Thoracic aorta (tissue), 2 donors: Measurements from ENCODE around the gene TRAK1. TPM values are rescaled to one million over a fixed set of nuclear protein-coding genes. Genes with fewer than 3 reads are reported as not detected.

Experiments
- ATAC-seq: fragments of 150-250 bp; one replicate; pipeline ENCODE4 v1.8.0; 2017; ENCODE audit warnings: low read depth; ENCODE audit not compliant: insufficient number of reproducible peaks, low FRiP score
- DNase-seq: peaks from one replicate; pipeline ENCODE4 v3.0.0-alpha.2; 2020; ENCODE audit warnings: low spot score
- H3K27ac ChIP-seq, 2 donors: fragments of 200-600 bp; sonication (generic); 1 replicate in 1 of 2; 2 replicates in 1 of 2; pipeline ENCODE4 v1.5.1; 2016; ENCODE audit warnings: mild to moderate bottlenecking in 2 of 2, moderate library complexity in 2 of 2
- H3K27me3 ChIP-seq: fragments of 200-600 bp; sonication (generic); replicated peaks from 2 replicates; pipeline ENCODE4 v1.6.0; 2016; ENCODE audit warnings: mild to moderate bottlenecking; ENCODE audit not compliant: insufficient read depth
- H3K36me3 ChIP-seq: fragments of 200-600 bp; sonication (generic); one replicate; pipeline ENCODE4 v1.5.1; 2016
- H3K4me1 ChIP-seq, 2 donors: fragments of 200-600 bp; sonication (generic); 1 replicate in 1 of 2; 2 replicates in 1 of 2; pipeline versions ENCODE4 v1.5.1 to v1.6.0; 2016; ENCODE audit warnings: low read depth in 2 of 2, mild to moderate bottlenecking in 1 of 2; ENCODE audit not compliant: control insufficient read depth in 1 of 2
- H3K4me3 ChIP-seq: fragments of 200-600 bp; sonication (generic); 2 replicates; pipeline ENCODE4 v1.5.1; 2016; ENCODE audit warnings: mild to moderate bottlenecking
- H3K9me3 ChIP-seq: fragments of 200-600 bp; sonication (generic); 2 replicates; pipeline ENCODE4 v1.5.1; 2016
- total RNA-seq, 2 donors: library from RNA; depleted of rRNA; stranded (reverse); fragments of >200 nt; gene quantifications; one replicate each; pipeline versions ENCODE4 v1.1.0 to v1.2.3, GENCODE V29; 2016
- TF ChIP-seq, protein P1 (sequence below): fragments of 200-600 bp; sonication (generic); IDR thresholded peaks from one replicate; pipeline ENCODE4 v1.5.1; 2019; ENCODE audit warnings: antibody characterized with exemption

The TRAK1 gene
- total RNA-seq, 2 donors from 2014 or later, result 35.1 to 36.0 TPM

DNA sequence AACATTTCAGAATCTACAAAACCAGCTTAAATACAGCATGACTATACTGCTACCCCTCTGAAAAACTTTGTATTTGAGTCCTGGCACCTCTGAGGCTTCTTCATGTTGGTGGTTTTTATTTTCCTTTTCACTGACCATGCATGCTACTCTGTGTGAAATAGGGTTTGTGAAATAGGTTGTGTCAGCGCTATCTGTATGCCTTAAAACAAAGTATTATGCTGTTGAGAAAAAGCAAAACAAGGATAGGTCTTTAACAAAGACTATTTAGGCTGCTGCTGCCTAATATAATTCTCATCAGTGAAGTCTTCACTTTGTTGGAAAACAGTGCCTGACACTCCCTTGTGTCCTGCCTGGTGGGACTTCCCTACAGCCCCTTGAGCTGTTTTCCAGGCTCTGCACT, 28.7 kb upstream of the TRAK1 start:
- TF ChIP-seq, protein P1, sequence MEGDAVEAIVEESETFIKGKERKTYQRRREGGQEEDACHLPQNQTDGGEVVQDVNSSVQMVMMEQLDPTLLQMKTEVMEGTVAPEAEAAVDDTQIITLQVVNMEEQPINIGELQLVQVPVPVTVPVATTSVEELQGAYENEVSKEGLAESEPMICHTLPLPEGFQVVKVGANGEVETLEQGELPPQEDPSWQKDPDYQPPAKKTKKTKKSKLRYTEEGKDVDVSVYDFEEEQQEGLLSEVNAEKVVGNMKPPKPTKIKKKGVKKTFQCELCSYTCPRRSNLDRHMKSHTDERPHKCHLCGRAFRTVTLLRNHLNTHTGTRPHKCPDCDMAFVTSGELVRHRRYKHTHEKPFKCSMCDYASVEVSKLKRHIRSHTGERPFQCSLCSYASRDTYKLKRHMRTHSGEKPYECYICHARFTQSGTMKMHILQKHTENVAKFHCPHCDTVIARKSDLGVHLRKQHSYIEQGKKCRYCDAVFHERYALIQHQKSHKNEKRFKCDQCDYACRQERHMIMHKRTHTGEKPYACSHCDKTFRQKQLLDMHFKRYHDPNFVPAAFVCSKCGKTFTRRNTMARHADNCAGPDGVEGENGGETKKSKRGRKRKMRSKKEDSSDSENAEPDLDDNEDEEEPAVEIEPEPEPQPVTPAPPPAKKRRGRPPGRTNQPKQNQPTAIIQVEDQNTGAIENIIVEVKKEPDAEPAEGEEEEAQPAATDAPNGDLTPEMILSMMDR, result no peak
- H3K36me3 ChIP-seq, result no peaks in the 10 kb centered on the region
- H3K9me3 ChIP-seq, result no peaks in the 10 kb centered on the region
- H3K4me3 ChIP-seq, result peak overlapping the region; percentile 49
- H3K27ac ChIP-seq, result peak overlapping the region; percentile 79 to 83
- peaks cover 26 to 47% of the 10 kb centered on the region in 2 donors for H3K4me1 ChIP-seq
- DNase-seq, result no peak
- no peaks in the 10 kb centered on the region for H3K27me3 ChIP-seq
- no peak for ATAC-seq

DNA sequence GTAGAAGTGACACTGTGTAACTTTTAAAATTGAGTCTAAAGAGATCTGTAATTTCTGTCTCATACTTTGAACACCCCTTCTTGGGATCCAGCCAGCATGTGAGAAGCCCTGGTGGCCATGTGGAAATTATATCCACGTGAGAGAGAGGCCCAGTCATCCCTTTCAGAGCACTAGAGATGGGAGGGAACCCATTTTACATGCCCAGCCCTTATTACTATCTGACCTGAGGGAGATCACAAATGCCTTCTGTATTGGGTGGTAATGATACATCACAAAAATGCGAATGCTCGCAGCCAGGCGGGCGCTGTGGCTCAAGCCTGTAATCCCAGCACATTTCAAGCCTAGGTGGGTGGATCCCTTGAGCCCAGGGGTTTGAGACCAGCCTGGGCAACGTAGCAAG, 27.3 kb upstream of the TRAK1 start:
- Histone ChIP-seq H3K9me3 (no peaks in the 10 kb centered on the region), H3K4me1 (peaks cover 36 to 60% of the 10 kb centered on the region in 2 donors), H3K27me3 (no peaks in the 10 kb centered on the region), H3K4me3 (no peak overlapping the region), H3K27ac (peak overlapping the region; percentile 79 to 83), H3K36me3 (no peaks in the 10 kb centered on the region)
- ATAC-seq (no peak), DNase-seq (no peak)
- TF ChIP-seq, protein P1, result no peak

DNA sequence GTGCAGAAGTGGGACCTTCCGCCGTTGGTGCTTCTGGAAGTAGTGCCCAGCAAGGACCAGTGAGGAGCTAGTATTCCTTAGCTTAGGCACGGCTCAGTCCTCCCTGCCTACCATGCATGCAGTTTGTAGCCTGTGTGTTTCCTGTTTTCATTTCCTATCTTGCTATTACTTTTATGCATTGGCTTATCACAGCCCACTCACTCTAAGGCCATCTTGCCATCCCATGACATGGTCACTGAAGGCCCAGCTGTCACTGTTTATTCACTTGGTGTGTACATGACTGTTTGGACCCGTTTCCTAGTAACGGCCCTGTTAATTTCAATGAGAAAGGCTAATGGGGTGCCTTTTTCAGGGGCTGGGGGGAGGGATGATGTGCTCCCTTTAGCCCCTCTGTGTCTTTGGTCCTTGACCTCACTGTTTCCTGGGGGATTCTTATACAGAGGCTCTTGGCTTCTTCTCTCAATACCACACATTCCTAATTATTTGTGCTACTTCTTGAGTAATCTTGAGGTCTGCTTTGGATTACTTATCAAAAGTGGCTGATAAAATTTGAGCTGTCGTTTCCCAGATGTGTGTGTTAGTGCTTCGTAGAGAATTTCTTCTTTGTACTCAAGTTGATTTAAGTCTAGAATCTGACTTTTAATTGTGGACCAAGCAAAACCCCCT, 24.5 kb upstream of the TRAK1 start:
- peak overlapping the region; percentile 28 for H3K4me3 ChIP-seq
- DNase-seq (no peak), ATAC-seq (peak; percentile 15)
- no peaks in the 10 kb centered on the region for H3K36me3 ChIP-seq
- H3K27ac ChIP-seq, result peak overlapping the region; percentile 54 to 76
- H3K4me1 ChIP-seq, result peaks cover 43 to 65% of the 10 kb centered on the region in 2 donors
- no peaks in the 10 kb centered on the region for H3K9me3 ChIP-seq
- no peaks in the 10 kb centered on the region for H3K27me3 ChIP-seq
- TF ChIP-seq, protein P1, result no peak

DNA sequence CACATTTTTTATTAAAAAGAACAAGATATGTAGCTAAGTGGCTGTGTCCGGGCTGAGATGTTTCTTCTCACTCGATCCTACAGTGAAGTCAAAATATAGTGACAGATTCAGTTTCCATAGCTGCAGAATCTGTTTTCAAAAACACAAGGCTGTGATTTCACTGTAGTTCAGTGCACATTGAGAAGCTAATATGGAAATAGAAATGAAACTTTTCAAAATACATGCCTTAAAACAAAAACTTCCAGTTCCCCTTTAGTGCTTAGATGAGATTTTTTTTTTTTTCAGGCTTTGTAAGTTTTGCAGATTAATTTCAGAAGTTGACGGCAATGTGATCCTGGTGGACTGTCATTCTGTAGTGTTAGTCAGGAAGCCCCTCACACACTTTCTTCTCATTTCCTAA, 23.8 kb upstream of the TRAK1 start:
- H3K36me3 ChIP-seq, result no peaks in the 10 kb centered on the region
- DNase-seq (no peak), ATAC-seq (no peak)
- H3K27me3 ChIP-seq, result no peaks in the 10 kb centered on the region
- H3K4me3 ChIP-seq, result peak overlapping the region; percentile 28
- H3K9me3 ChIP-seq, result no peaks in the 10 kb centered on the region
- TF ChIP-seq, protein P1, result no peak
- peaks cover 43 to 65% of the 10 kb centered on the region in 2 donors for H3K4me1 ChIP-seq
- peak overlapping the region; percentile 54 to 76 for H3K27ac ChIP-seq

DNA sequence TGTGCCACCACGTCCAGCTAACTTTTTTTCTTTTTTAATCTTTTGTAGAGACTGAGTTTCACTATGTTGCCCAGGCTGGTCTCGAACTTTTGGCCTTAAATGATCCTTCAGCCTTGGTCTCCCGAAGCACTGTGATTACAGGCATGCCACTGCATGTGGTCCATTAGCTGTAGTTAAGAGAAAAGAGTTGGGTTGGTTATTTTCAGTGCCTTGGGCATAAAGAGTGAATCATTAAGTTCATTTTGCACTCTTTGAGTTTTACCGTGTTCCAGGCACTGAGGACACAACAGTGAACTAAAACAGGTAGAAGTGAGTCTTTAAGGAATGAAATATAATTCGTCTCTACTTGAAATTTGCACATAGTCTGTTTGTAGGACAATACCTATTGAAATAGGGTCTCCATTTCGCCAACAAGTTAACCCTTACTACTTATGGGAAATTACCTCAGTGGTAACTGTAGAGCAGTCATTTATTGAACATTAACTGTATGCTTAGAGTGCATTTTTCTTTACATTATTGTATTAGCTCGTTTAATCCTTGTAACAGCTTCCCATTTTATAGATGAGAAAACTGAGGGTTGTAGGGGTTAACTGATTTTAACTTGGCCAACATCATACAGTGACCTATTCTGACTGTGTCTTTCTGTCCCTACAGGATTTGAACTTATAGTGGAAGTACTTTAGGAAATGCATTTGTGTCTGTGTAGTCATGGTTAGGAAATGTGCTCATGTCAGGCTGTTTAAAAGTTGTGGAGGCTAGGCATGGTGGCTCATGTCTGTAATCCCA, 22.7 kb upstream of the TRAK1 start:
- no peak for DNase-seq
- H3K4me3 ChIP-seq, result no peak overlapping the region
- TF ChIP-seq, protein P1, result no peak
- no peaks in the 10 kb centered on the region for H3K36me3 ChIP-seq
- H3K27me3 ChIP-seq, result no peaks in the 10 kb centered on the region
- no peaks in the 10 kb centered on the region for H3K9me3 ChIP-seq
- ATAC-seq, result no peak
- peak overlapping the region; percentile 54 to 76 for H3K27ac ChIP-seq
- H3K4me1 ChIP-seq, result peaks cover 49 to 66% of the 10 kb centered on the region in 2 donors
